WTC11 (cell line): Measurements from ENCODE around the gene ALDH16A1. TPM values are rescaled to one million over a fixed set of nuclear protein-coding genes. Genes with fewer than 3 reads are reported as not detected.

Experiments
- ATAC-seq: fragments of 200-7000 bp; cut with Tn5 transposase; 2 replicates; pipeline ENCODE4 v1.10.0; 2021; ENCODE audit warnings: mild to moderate bottlenecking, moderate library complexity
- CTCF ChIA-PET: fragments of 300-600 bp; sonication (Branson Sonifier 250); formaldehyde crosslinking; loops from one replicate; lab custom pipeline; 2021; ENCODE audit warnings: antibody characterized with exemption; lab: Charles Lee
- POLR2A ChIA-PET: fragments of 350-600 bp; sonication (Branson Sonifier 250); formaldehyde crosslinking; loops from one replicate; lab custom pipeline; 2021; ENCODE audit warnings: antibody characterized with exemption; lab: Charles Lee
- DNase-seq: peaks from one replicate; pipeline ENCODE4 v3.0.0; 2021; ENCODE audit warnings: low spot score
- H3K27ac Mint-ChIP-seq: 2 replicates; pipeline ENCODE4 v1.8.0; 2021; ENCODE audit warnings: mixed read lengths
- H3K27me3 Mint-ChIP-seq: 2 replicates; pipeline ENCODE4 v1.8.0; 2021; ENCODE audit warnings: low read depth, mild to moderate bottlenecking, moderate library complexity, mixed read lengths
- H3K36me3 Mint-ChIP-seq: 2 replicates; pipeline ENCODE4 v1.8.0; 2021; ENCODE audit warnings: mixed read lengths
- H3K4me1 Mint-ChIP-seq: 2 replicates; pipeline ENCODE4 v1.8.0; 2022; ENCODE audit warnings: mixed read lengths
- H3K4me3 Mint-ChIP-seq: 2 replicates; pipeline ENCODE4 v1.8.0; 2021; ENCODE audit warnings: mild to moderate bottlenecking, moderate library complexity, mixed read lengths
- H3K9me3 Mint-ChIP-seq: 2 replicates; pipeline ENCODE4 v1.8.0; 2021; ENCODE audit warnings: mixed read lengths
- AR ChIP-seq: fragments of 250-450 bp; sonication (Bioruptor Pico); IDR thresholded peaks from 2 replicates; pipeline ENCODE4 v1.9.0; 2021; ENCODE audit warnings: mild to moderate bottlenecking
- ARID4B ChIP-seq: sonication (generic); formaldehyde crosslinking; IDR thresholded peaks from 2 replicates; pipeline ENCODE4 v1.8.0; 2023; ENCODE audit warnings: missing genetic modification reagents, mild to moderate bottlenecking, borderline replicate concordance
- CDX4 ChIP-seq: fragments of 250-450 bp; sonication (Bioruptor Pico); IDR thresholded peaks from 2 replicates; pipeline ENCODE4 v1.9.0; 2021; ENCODE audit warnings: moderate library complexity, mild to moderate bottlenecking, inconsistent platforms, borderline replicate concordance
- ERG ChIP-seq: fragments of 250-450 bp; sonication (Bioruptor Pico); IDR thresholded peaks from 2 replicates; pipeline ENCODE4 v1.8.0; 2021; ENCODE audit warnings: mild to moderate bottlenecking
- MAX ChIP-seq: sonication (generic); formaldehyde crosslinking; IDR thresholded peaks from 2 replicates; pipeline ENCODE4 v1.8.0; 2022; ENCODE audit warnings: mild to moderate bottlenecking, missing genetic modification reagents
- NFATC4 ChIP-seq: fragments of 250-450 bp; sonication (Bioruptor Pico); IDR thresholded peaks from 2 replicates; pipeline ENCODE4 v1.9.0; 2021; ENCODE audit warnings: mild to moderate bottlenecking
- SP1 ChIP-seq: sonication (generic); formaldehyde crosslinking; conservative IDR thresholded peaks from 2 replicates; pipeline ENCODE4 v1.8.1; 2022; ENCODE audit warnings: missing genetic modification reagents
- TP53 ChIP-seq: sonication (generic); formaldehyde crosslinking; IDR thresholded peaks from 2 replicates; pipeline ENCODE4 v1.8.1; 2023; ENCODE audit warnings: mild to moderate bottlenecking, missing genetic modification reagents
- USF1 ChIP-seq: sonication (generic); formaldehyde crosslinking; IDR thresholded peaks from 2 replicates; pipeline ENCODE4 v1.8.0; 2022; ENCODE audit warnings: mild to moderate bottlenecking, missing genetic modification reagents
- USF2 ChIP-seq: sonication (generic); formaldehyde crosslinking; IDR thresholded peaks from 2 replicates; pipeline ENCODE4 v1.8.1; 2023; ENCODE audit warnings: mild to moderate bottlenecking, missing genetic modification reagents, moderate library complexity
- ZNF281 ChIP-seq: sonication (generic); formaldehyde crosslinking; IDR thresholded peaks from 2 replicates; pipeline ENCODE4 v1.8.0; 2023; ENCODE audit warnings: mild to moderate bottlenecking, missing genetic modification reagents
- ZNF317 ChIP-seq: sonication (generic); formaldehyde crosslinking; IDR thresholded peaks from 2 replicates; pipeline ENCODE4 v1.8.1; 2023; ENCODE audit warnings: low read depth, mild to moderate bottlenecking, moderate library complexity, missing genetic modification reagents, borderline replicate concordance
- total RNA-seq: library from RNA; stranded (reverse); gene quantifications from 3 replicates; pipeline ENCODE4 v1.2.3, GENCODE V29; 2021

Gene ALDH16A1
- total RNA-seq, 1 experiment from 2014 or later = 44.3 TPM

GRCh38 chr19:49492573-49493405, 39.8 kb downstream of the ALDH16A1 start (continued):
- TF ChIP-seq ARID4B (CRISPR knock-in tag) (0 out of 2 replicates have a peak, but pooled peaks have one; percentile 25), CDX4 (CRISPR knock-in tag) (0 out of 2 replicates have a peak, but pooled peaks have one; percentile 23), ERG (CRISPR knock-in tag) (peak; percentile 94), USF1 (CRISPR knock-in tag) (0 out of 2 replicates have a peak, but pooled peaks have one; percentile 31), ZNF317 (CRISPR knock-in tag) (0 out of 2 replicates have a peak, but pooled peaks have one; percentile 18)

GRCh38 chr19:49496574-49497008, 43.6 kb downstream of the ALDH16A1 start:
- Mint-ChIP-seq H3K9me3 (no peaks in the 10 kb centered on the region), H3K4me1 (peaks cover 42% of the 10 kb centered on the region), H3K4me3 (peak overlapping the region; percentile 97), H3K36me3 (peaks cover 45% of the 10 kb centered on the region), H3K27me3 (no peaks in the 10 kb centered on the region), H3K27ac (peak overlapping the region; percentile 98)
- no peak for ATAC-seq
- TF ChIP-seq SP1 (CRISPR knock-in tag) = no peak
- TF ChIP-seq TP53 = no peak
- CTCF ChIA-PET = interaction anchor here (1.0 to 1.9 kb wide), 6 partner anchors 10 to 54 kb away, joined by 3 to 8 read pairs (median 4); partner anchors contain the start of gene PIH1D1
- POLR2A ChIA-PET = interaction anchor here (0.8 to 1.8 kb wide), 5 partner anchors 9 to 269 kb away, joined by 3 to 9 read pairs (median 4); partner anchors contain the start of gene RPL13A
- no peak for DNase-seq

- DNase-seq = peak; percentile 52
- TF ChIP-seq NFATC4 (CRISPR knock-in tag) = no peak
- TF ChIP-seq ZNF281 (CRISPR knock-in tag) = no peak
- TF ChIP-seq USF2 (CRISPR knock-in tag) = peak; percentile 19; the same call in 1 of the 2 replicates
- 0 out of 2 replicates have a peak, but pooled peaks have one; percentile 42 for TF ChIP-seq USF1 (CRISPR knock-in tag)
- TF ChIP-seq AR (CRISPR knock-in tag) = peak; percentile 76; the same call in 1 of the 2 replicates
- TF ChIP-seq MAX = peak; percentile 60
- TF ChIP-seq, all 79 proteins: peak for 4
- CTCF ChIA-PET = interaction anchor here (1.5 to 1.9 kb wide), 2 partner anchors 19 to 54 kb away, joined by 3 to 5 read pairs; no protein-coding TSS in a partner anchor
- no peak for ATAC-seq
- Mint-ChIP-seq H3K27ac (peak overlapping the region; percentile 98), H3K9me3 (no peaks in the 10 kb centered on the region), H3K4me3 (peak overlapping the region; percentile 97), H3K27me3 (no peaks in the 10 kb centered on the region), H3K4me1 (peaks cover 42% of the 10 kb centered on the region), H3K36me3 (peaks cover 38% of the 10 kb centered on the region)
- POLR2A ChIA-PET = interaction anchor here (1.8 kb wide), 1 partner anchor 9 kb away, joined by 9 read pairs; the partner anchor contains the start of gene RPL13A
Measured at GRCh38 chr19:49497047-49497788, 44.2 kb downstream of the ALDH16A1 start.
